HEK293 (cell line): ENCODE measurements around the gene OR7G2.

Experiments
- CTCF ChIA-PET: fragments of 350-600 bp; formaldehyde crosslinking; extraction: SDS; loops from one replicate; lab custom pipeline; 2021; ENCODE audit warnings: antibody characterized with exemption; lab: Yijun Ruan, JAX
- POLR2A ChIA-PET: fragments of 300-600 bp; formaldehyde crosslinking; extraction: SDS; loops from one replicate; lab custom pipeline; 2020; ENCODE audit warnings: antibody characterized with exemption, inconsistent platforms; lab: Yijun Ruan, JAX
- H3K27ac ChIP-seq: fragments of 200-500 bp; sonication (Bioruptor generic); 2 replicates; pipeline ENCODE4 v1.5.1; 2014; ENCODE audit warnings: low read depth, low read length, control low read depth, inconsistent platforms; ENCODE audit errors: extremely low read depth
- H3K36me3 ChIP-seq, 2 experiments: fragments of 200-500 bp in 1 of 2; sonication (Bioruptor generic) in 1 of 2; 1 replicate in 1 of 2; 2 replicates in 1 of 2; pipeline ENCODE4 v1.5.1; 2014 to 2017; ENCODE audit warnings: inconsistent platforms in 2 of 2, low read length in 2 of 2; ENCODE audit not compliant: control insufficient read depth in 2 of 2, insufficient read depth in 1 of 2
- H3K4me1 ChIP-seq: fragments of 200-500 bp; sonication (Bioruptor generic); 2 replicates; pipeline ENCODE4 v1.5.1; 2014; ENCODE audit warnings: mild to moderate bottlenecking, low read length, inconsistent platforms; ENCODE audit not compliant: control insufficient read depth, insufficient read depth
- H3K4me3 ChIP-seq: 2 replicates; pipeline ENCODE4 v1.5.1; 2011; ENCODE audit warnings: low read depth, mild to moderate bottlenecking, control low read depth, low read length, moderate library complexity
- H3K9me3 ChIP-seq: fragments of 200-500 bp; sonication (Bioruptor generic); 2 replicates; pipeline ENCODE4 v1.5.1; 2014; ENCODE audit warnings: low read depth, low read length, inconsistent platforms; ENCODE audit not compliant: control insufficient read depth, insufficient read depth
- GLIS1 ChIP-seq: fragments of 450-650 bp; formaldehyde crosslinking; IDR thresholded peaks from 2 replicates; pipeline ENCODE4 v1.5.1; 2016; ENCODE audit warnings: missing biosample characterization, missing genetic modification characterization
- MEIS1 ChIP-seq: sonication (generic); formaldehyde crosslinking; IDR thresholded peaks from 2 replicates; pipeline ENCODE4 v1.8.1; 2022; ENCODE audit warnings: missing genetic modification reagents, mild to moderate bottlenecking, borderline replicate concordance
- MZF1 ChIP-seq: fragments of 450-650 bp; formaldehyde crosslinking; IDR thresholded peaks from 2 replicates; pipeline ENCODE4 v1.5.1; 2017; ENCODE audit warnings: missing biosample characterization, missing genetic modification characterization, borderline replicate concordance
- PRDM1 ChIP-seq: fragments of 450-650 bp; formaldehyde crosslinking; IDR thresholded peaks from 2 replicates; pipeline ENCODE4; 2016; ENCODE audit warnings: missing biosample characterization, missing genetic modification characterization
- ZFP3 ChIP-seq: fragments of 450-650 bp; formaldehyde crosslinking; IDR thresholded peaks from 2 replicates; pipeline ENCODE4 v1.5.1; 2016; ENCODE audit warnings: low read depth, missing biosample characterization, missing genetic modification characterization
- ZFP69B ChIP-seq: fragments of 450-650 bp; formaldehyde crosslinking; IDR thresholded peaks from 2 replicates; pipeline ENCODE4 v1.5.1; 2016; ENCODE audit warnings: missing biosample characterization, missing genetic modification characterization
- ZNF221 ChIP-seq: fragments of 450-650 bp; formaldehyde crosslinking; IDR thresholded peaks from 2 replicates; pipeline ENCODE4 v1.5.1; 2017; ENCODE audit warnings: missing biosample characterization, missing genetic modification characterization, borderline replicate concordance
- ZNF280D ChIP-seq: fragments of 450-650 bp; formaldehyde crosslinking; IDR thresholded peaks from 2 replicates; pipeline ENCODE4 v1.5.1; 2016; ENCODE audit warnings: missing biosample characterization, missing genetic modification characterization
- ZNF366 ChIP-seq: fragments of 450-650 bp; formaldehyde crosslinking; conservative IDR thresholded peaks from 2 replicates; pipeline ENCODE4 v1.5.1; 2016; ENCODE audit warnings: missing biosample characterization, missing genetic modification characterization
- ZNF404 ChIP-seq: fragments of 450-650 bp; formaldehyde crosslinking; IDR thresholded peaks from 2 replicates; pipeline ENCODE4 v1.5.1; 2017; ENCODE audit warnings: missing biosample characterization, missing genetic modification characterization
- ZNF664 ChIP-seq: fragments of 450-650 bp; formaldehyde crosslinking; IDR thresholded peaks from 2 replicates; pipeline ENCODE4 v1.5.1; 2016; ENCODE audit warnings: missing biosample characterization, missing genetic modification characterization
- ZNF704 ChIP-seq: fragments of 450-650 bp; formaldehyde crosslinking; IDR thresholded peaks from 2 replicates; pipeline ENCODE4 v1.5.1; 2016; ENCODE audit warnings: missing biosample characterization, missing genetic modification characterization
- ZSCAN4 ChIP-seq: fragments of 450-650 bp; formaldehyde crosslinking; IDR thresholded peaks from 2 replicates; pipeline ENCODE4 v1.5.1; 2017; ENCODE audit warnings: missing biosample characterization, missing genetic modification characterization
- TF ChIP-seq, protein P1 (sequence below): fragments of 450-650 bp; formaldehyde crosslinking; IDR thresholded peaks from 2 replicates; pipeline ENCODE4 v1.5.1; 2017; ENCODE audit warnings: missing biosample characterization, mild to moderate bottlenecking, missing genetic modification characterization, moderate library complexity
- TF ChIP-seq, protein P2 (sequence below): fragments of 450-650 bp; formaldehyde crosslinking; IDR thresholded peaks from 2 replicates; pipeline ENCODE4; 2016; ENCODE audit warnings: missing biosample characterization, missing genetic modification characterization
- TF ChIP-seq, protein P3 (sequence below): fragments of 450-650 bp; formaldehyde crosslinking; IDR thresholded peaks from 2 replicates; pipeline ENCODE4 v1.5.1; 2016; ENCODE audit warnings: missing biosample characterization, missing genetic modification characterization

OR7G2 gene

GRCh38 chr19:9130965-9131364 is 23.7 kb upstream of the OR7G2 start:
- POLR2A ChIA-PET = no interaction called here
- Histone ChIP-seq H3K36me3 (no peaks in the 10 kb centered on the region), H3K27ac (no peak overlapping the region), H3K4me1 (no peaks in the 10 kb centered on the region), H3K4me3 (no peak overlapping the region), H3K9me3 (no peaks in the 10 kb centered on the region)
- TF ChIP-seq ZNF664 = no peak
- no peak for TF ChIP-seq GLIS1 (tag by site-specific recombination)
- TF ChIP-seq, protein P1, sequence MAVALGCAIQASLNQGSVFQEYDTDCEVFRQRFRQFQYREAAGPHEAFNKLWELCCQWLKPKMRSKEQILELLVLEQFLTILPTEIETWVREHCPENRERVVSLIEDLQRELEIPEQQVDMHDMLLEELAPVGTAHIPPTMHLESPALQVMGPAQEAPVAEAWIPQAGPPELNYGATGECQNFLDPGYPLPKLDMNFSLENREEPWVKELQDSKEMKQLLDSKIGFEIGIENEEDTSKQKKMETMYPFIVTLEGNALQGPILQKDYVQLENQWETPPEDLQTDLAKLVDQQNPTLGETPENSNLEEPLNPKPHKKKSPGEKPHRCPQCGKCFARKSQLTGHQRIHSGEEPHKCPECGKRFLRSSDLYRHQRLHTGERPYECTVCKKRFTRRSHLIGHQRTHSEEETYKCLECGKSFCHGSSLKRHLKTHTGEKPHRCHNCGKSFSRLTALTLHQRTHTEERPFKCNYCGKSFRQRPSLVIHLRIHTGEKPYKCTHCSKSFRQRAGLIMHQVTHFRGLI (tag by site-specific recombination) = no peak
- no peak for TF ChIP-seq ZNF221 (tag by site-specific recombination)
- CTCF ChIA-PET = interaction anchor here (0.6 kb wide), 1 partner anchor 669 kb away, joined by 4 read pairs; no protein-coding TSS in a partner anchor

DNA sequence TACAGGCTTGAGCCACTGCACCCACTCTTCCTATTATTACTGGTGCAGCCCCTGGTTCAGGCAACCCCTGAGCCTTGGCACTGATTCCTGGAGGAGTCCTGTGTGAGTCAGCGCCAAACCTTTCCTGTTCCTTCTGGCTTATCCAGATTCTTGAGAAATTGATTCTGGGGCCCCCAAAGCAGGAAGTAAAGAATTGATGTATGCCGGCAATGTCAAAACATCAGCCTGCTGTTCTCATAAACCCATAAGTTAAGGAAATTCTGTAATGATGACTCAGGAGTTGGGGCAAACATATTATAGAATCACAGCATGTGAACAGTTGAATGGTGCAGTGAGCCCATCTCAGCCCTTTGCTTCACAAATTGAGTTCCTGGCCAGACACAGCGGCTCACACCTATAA is 20.9 kb upstream of the OR7G2 start:
- Histone ChIP-seq H3K4me1 (no peaks in the 10 kb centered on the region), H3K36me3 (no peaks in the 10 kb centered on the region), H3K9me3 (no peaks in the 10 kb centered on the region)
- TF ChIP-seq MZF1 (tag by site-specific recombination) = no peak
- TF ChIP-seq, all 188 proteins: peak for 0
- Histone ChIP-seq H3K27ac (no peak overlapping the region), H3K4me3 (no peak overlapping the region)
- ChIA-PET CTCF (no interaction called here), POLR2A (no interaction called here)

DNA sequence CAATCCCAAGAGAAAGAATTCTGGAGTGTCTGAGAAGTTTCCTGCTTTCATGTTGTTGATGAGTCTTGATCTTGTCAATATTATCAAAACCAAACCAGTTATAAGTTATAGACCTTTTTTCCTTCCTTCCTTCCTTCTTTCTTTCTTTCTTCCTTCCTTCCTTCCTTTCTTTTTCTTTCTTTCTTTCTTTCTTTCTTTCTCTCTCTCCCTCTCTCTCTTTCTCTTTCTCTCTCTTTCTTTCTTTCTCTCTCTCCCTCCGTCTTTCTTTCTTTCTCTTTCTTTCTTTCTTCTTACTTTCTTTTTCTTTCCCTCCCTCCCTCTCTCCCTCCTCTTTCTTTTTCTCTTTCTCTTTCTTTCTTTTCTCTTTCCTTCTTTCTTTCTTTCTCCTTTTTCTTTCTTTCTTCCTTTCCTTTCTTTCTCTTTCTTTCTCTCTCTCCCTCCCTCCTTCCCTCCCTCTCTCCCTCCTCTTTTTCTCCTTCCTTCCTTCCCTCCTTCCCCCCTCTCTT is 19.7 kb upstream of the OR7G2 start, which contains the start of gene OR7G3:
TSS of gene OR7G3 (minus strand) at position 51 of the 506 bp plus-strand sequence. CDS start at position 51, 0 bp downstream.
- ChIA-PET POLR2A (no interaction called here), CTCF (no interaction called here)
- no peaks in the 10 kb centered on the region for H3K36me3 ChIP-seq
- no peaks in the 10 kb centered on the region for H3K9me3 ChIP-seq
- no peak within 1 kb of the TSS for H3K27ac ChIP-seq
- TF ChIP-seq, protein P2, sequence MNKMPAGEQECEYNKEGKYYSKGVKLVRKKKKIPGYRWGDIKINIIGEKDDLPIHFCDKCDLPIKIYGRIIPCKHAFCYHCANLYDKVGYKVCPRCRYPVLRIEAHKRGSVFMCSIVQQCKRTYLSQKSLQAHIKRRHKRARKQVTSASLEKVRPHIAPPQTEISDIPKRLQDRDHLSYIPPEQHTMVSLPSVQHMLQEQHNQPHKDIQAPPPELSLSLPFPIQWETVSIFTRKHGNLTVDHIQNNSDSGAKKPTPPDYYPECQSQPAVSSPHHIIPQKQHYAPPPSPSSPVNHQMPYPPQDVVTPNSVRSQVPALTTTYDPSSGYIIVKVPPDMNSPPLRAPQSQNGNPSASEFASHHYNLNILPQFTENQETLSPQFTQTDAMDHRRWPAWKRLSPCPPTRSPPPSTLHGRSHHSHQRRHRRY (tag by site-specific recombination) = no peak
- TF ChIP-seq ZNF366 (tag by site-specific recombination) (0 out of 2 replicates have a peak, but pooled peaks have one; percentile 67), PRDM1 (tag by site-specific recombination) (peak; percentile 72)
- TF ChIP-seq, all 188 proteins: peak for 2
- H3K4me1 ChIP-seq = no peaks in the 10 kb centered on the region
- H3K4me3 ChIP-seq = no peak within 1 kb of the TSS

GRCh38 chr19:9116547-9116946 is 9.3 kb upstream of the OR7G2 start:
- ChIA-PET POLR2A (no interaction called here), CTCF (interaction anchor here (0.6 to 0.7 kb wide), 2 partner anchors 20 to 341 kb away, joined by 3 read pairs; no protein-coding TSS in a partner anchor)
- Histone ChIP-seq H3K27ac (no peak overlapping the region), H3K9me3 (no peaks in the 10 kb centered on the region), H3K4me1 (no peaks in the 10 kb centered on the region), H3K36me3 (no peaks in the 10 kb centered on the region), H3K4me3 (no peak overlapping the region)
- TF ChIP-seq, protein P3, sequence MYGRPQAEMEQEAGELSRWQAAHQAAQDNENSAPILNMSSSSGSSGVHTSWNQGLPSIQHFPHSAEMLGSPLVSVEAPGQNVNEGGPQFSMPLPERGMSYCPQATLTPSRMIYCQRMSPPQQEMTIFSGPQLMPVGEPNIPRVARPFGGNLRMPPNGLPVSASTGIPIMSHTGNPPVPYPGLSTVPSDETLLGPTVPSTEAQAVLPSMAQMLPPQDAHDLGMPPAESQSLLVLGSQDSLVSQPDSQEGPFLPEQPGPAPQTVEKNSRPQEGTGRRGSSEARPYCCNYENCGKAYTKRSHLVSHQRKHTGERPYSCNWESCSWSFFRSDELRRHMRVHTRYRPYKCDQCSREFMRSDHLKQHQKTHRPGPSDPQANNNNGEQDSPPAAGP (tag by site-specific recombination) = no peak
- TF ChIP-seq ZFP69B (tag by site-specific recombination) = no peak
- no peak for TF ChIP-seq ZFP3
- TF ChIP-seq ZNF280D (tag by site-specific recombination) = no peak
- no peak for TF ChIP-seq MEIS1 (CRISPR knock-in tag)
- no peak for TF ChIP-seq ZNF404 (tag by site-specific recombination)
- no peak for TF ChIP-seq ZSCAN4 (tag by site-specific recombination)
- no peak for TF ChIP-seq ZNF704 (tag by site-specific recombination)
